NCI-H2196 (cell line): ENCODE results near the gene EXD3.
A peak's percentile ranks its signal among the peaks of the same experiment; 100 is the strongest.

ENCODE experiments used
- DNase-seq: peaks from one replicate; lab custom pipeline; 2025; ENCODE audit not compliant: unreplicated experiment; lab: John Stamatoyannopoulos, UW

Gene EXD3

GRCh38 chr9:137297966-137298365, 125.0 kb downstream of the EXD3 start:
- no peak for DNase-seq

GRCh38 chr9:137296670-137297664, 126.0 kb downstream of the EXD3 start:
- no peak for DNase-seq

- no peak for DNase-seq
Measured at GRCh38 chr9:137295849-137296669, 126.9 kb downstream of the EXD3 start.

GRCh38 chr9:137295238-137295811, 127.6 kb downstream of the EXD3 start:
- peak; percentile 60 for DNase-seq

GRCh38 chr9:137294681-137295237, 128.2 kb downstream of the EXD3 start:
- DNase-seq = no peak

GRCh38 chr9:137294091-137294680, 128.8 kb downstream of the EXD3 start:
- peak; percentile 37 for DNase-seq

- no peak for DNase-seq
Measured at GRCh38 chr9:137293482-137294090, 129.4 kb downstream of the EXD3 start.

- DNase-seq = no peak
Measured at GRCh38 chr9:137293094-137293481, 129.9 kb downstream of the EXD3 start.

- peak; percentile 67 for DNase-seq
Measured at GRCh38 chr9:137286975-137287383, 136.0 kb downstream of the EXD3 start.

GRCh38 chr9:137281345-137282116, 141.4 kb downstream of the EXD3 start:
- no peak for DNase-seq

- DNase-seq = no peak
Measured at GRCh38 chr9:137280474-137281344, 142.3 kb downstream of the EXD3 start.

GRCh38 chr9:137279741-137280473, 143.1 kb downstream of the EXD3 start:
- no peak for DNase-seq

GRCh38 chr9:137278721-137279711, 143.9 kb downstream of the EXD3 start:
- DNase-seq = no peak

GRCh38 chr9:137278061-137278701, 144.8 kb downstream of the EXD3 start:
- DNase-seq = no peak

- DNase-seq = no peak
Measured at GRCh38 chr9:137277329-137278041, 145.5 kb downstream of the EXD3 start, which contains the start of gene TOR4A. TSS of gene TOR4A (plus strand) at chr9:137277726. CDS start at chr9:137278690, 964 bp downstream.
